Suprapubic skin (tissue), 4 donors: ENCODE measurements around the gene EDNRA.

ENCODE experiments used
- CTCF ChIP-seq, 2 donors: fragments of 200-600 bp in 1 of 2; fragments of 450-650 bp in 1 of 2; sonication (generic) in 1 of 2; IDR thresholded peaks; one replicate each; pipeline ENCODE4 v1.5.1; 2016 to 2019; ENCODE audit warnings: antibody characterized with exemption in 2 of 2, mild to moderate bottlenecking in 1 of 2, moderate library complexity in 1 of 2
- POLR2A ChIP-seq, 2 donors: fragments of 450-650 bp; IDR thresholded peaks; one replicate each; pipeline ENCODE4 v1.6.1; 2017; ENCODE audit warnings: antibody characterized with exemption in 2 of 2, mild to moderate bottlenecking in 2 of 2, moderate library complexity in 2 of 2
- POLR2AphosphoS5 ChIP-seq, 3 donors: sonication (generic); formaldehyde crosslinking; IDR thresholded peaks; one replicate each; pipeline ENCODE4 v1.6.1; 2017; ENCODE audit warnings: antibody characterized with exemption in 3 of 3

DNA sequence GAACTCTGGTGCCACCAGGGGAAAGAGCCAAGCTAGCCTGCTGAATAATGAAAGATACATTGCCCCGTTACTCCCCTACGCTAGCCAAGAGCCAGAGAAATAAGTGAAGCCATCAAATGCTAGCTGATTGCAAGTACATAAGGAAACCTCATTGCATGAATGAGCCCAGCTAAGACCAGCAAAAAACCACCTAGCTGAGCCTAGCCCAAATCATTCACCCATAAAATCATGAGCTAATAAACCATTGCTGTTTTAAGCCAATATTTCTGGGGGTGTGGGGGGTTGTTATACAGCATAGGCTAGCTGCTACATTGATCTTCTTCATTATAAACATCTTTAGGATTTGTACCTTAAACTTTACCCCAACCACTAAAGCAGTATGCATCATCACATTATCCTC, 15.4 kb upstream of the EDNRA start:
- no peak for TF ChIP-seq CTCF (IDR thresholded peaks at IDR 0.05)
- no peak for TF ChIP-seq POLR2A (IDR thresholded peaks at IDR 0.05)
- TF ChIP-seq POLR2AphosphoS5 (IDR thresholded peaks at IDR 0.05), result no peak
